HG02938 (cell line): ENCODE results near the gene GK.
"Not testable (repeated sequence)": the region's sequence is repeated elsewhere in the genome, so short reads cannot be mapped to it uniquely, and the experiment has no call there.

ENCODE experiments used
- ATAC-seq: cut with Tn5 transposase; IDR thresholded peaks from one replicate; pipeline ENCODE4 v1.9.1; 2021; ENCODE audit warnings: mild to moderate bottlenecking, moderate library complexity; ENCODE audit not compliant: unreplicated experiment

The GK gene

GRCh38 chrX:30652527-30653414, 452 bp upstream of the GK start:
- peak; percentile 81 for ATAC-seq

GRCh38 chrX:30654386-30654785, 1.2 kb downstream of the GK start:
- not testable (repeated sequence) for ATAC-seq

GRCh38 chrX:30654989-30655607, 1.9 kb downstream of the GK start:
- no peak for ATAC-seq

- ATAC-seq, result no peak
Observed at GRCh38 chrX:30655991-30656390, 2.8 kb downstream of the GK start.

GRCh38 chrX:30657196-30658161, 4.3 kb downstream of the GK start:
- ATAC-seq, result no peak

- ATAC-seq, result peak; percentile 51
Observed at GRCh38 chrX:30659421-30659820, 6.2 kb downstream of the GK start.

- ATAC-seq, result no peak
Observed at GRCh38 chrX:30661228-30661627, 8.0 kb downstream of the GK start.

GRCh38 chrX:30663322-30663721, 10.1 kb downstream of the GK start:
- ATAC-seq, result no peak

- ATAC-seq, result no peak
Observed at GRCh38 chrX:30665471-30665870, 12.2 kb downstream of the GK start.

- ATAC-seq, result no peak
Observed at GRCh38 chrX:30666094-30666493, 12.9 kb downstream of the GK start.

- ATAC-seq, result no peak
Observed at GRCh38 chrX:30668581-30668980, 15.4 kb downstream of the GK start.

GRCh38 chrX:30671189-30671588, 18.0 kb downstream of the GK start:
- not testable (repeated sequence) for ATAC-seq

GRCh38 chrX:30673127-30673796, 20.0 kb downstream of the GK start:
- ATAC-seq, result no peak

- no peak for ATAC-seq
Observed at GRCh38 chrX:30673884-30674598, 20.8 kb downstream of the GK start.

GRCh38 chrX:30674799-30675198, 21.6 kb downstream of the GK start:
- ATAC-seq, result no peak

- ATAC-seq, result no peak
Observed at GRCh38 chrX:30679369-30679768, 26.1 kb downstream of the GK start.

- no peak for ATAC-seq
Observed at GRCh38 chrX:30680618-30681017, 27.4 kb downstream of the GK start.

- no peak for ATAC-seq
Observed at GRCh38 chrX:30688641-30689040, 35.4 kb downstream of the GK start.

GRCh38 chrX:30689116-30689515, 35.9 kb downstream of the GK start:
- no peak for ATAC-seq

GRCh38 chrX:30690330-30690729, 37.1 kb downstream of the GK start:
- ATAC-seq, result no peak
